Ecto neural progenitor cell (in vitro differentiated cells): Measurements from ENCODE around the gene UNC13A.

Experiments
- DNase-seq: peaks from one replicate; pipeline ENCODE4 v3.0.0-alpha.2; 2018; ENCODE audit warnings: low spot score

The UNC13A gene

DNA sequence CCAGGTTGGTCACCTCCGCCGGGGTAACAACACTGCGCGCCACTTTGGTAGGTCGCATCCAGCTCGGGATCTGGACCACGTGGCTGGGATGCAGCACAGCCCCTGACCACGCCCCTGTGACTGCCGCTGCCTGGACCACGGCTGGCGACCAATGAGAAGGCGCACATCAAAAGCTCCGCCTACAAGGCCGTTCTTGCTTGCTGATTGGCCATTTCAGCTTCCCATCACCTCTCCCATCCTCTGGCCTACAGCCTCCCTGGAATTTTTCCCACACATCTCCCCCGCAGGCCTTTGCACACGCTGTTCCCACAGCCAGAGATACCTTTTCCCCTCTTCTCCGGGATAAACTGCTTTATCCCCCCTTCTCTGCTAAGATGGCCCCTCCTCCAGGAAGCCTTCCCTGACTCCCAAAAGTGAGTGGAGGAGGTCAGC is 18.6 kb upstream of the UNC13A start:
- peak; percentile 87 for DNase-seq

DNA sequence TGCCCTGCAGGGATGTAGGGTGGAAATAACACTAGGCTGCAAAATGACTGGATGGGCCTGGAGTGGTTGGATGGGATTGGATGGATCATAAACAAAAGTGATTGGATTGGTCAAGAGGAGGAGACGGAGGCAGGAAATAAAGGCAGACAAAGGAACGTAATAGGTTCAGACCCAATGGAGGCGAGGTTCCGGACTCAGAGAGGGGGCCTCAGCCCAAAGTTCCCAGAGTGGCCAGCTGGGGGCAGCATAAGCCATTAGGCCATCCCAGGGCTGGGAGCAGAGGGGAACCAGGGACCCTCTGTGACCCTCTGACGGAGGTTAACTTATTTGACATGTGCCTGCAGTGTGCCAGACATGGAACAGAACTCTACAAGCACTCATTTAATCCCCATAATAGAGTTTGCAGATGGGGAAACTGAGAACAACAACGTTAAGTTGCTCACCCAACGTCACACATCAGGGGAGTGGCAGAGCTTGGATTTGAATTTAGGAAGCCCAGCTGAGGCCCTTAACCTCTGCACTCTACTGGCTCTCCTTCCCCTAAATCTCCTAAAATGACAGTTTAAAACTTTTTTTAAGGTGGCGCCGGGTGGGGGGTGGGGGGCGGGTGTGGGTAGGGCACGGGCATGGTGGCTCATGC is 15.8 kb upstream of the UNC13A start:
- DNase-seq: peak; percentile 74

DNA sequence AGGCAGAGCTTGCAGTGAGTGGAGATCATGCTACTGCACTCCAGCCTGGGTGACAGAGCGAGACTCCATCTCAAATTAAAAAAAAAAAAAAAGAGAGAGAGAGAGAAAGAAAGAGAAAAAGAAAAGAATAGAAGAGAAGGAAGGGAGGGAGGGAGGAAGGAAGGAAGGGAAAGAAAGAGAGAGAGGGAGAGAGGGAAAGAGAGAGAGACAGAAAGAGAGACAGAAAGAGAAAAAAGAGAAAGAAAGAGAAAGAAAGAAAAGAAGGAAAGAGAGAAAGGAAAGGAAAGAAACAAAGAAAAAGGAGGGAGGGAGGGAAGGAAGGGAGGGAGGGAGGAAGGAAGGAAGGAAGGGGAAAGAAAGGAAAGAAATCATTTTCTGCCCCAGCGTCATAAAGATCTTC is 7.0 kb upstream of the UNC13A start:
- no peak for DNase-seq

DNA sequence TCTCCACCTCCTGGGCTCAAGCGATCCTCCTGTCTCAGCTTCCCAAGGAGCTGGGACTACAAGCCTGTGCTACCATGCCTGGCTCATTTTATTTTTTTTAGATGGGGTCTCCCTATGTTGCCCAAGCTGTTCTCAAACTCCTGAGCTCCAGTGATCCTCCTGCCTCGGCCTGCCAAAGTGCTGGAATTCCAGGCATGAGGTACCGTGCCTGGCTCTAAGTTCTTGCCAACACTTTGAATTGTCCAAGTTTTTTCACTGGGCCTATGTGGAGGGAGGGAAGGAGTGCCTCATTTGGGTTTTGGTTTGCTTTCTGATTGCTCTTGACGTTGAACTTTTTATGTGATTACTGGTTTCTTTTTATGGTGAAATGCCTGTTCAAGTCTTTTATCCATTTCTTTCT is 4.4 kb upstream of the UNC13A start:
- no peak for DNase-seq

GRCh38 chr19:17688853-17689595 is 870 bp upstream of the UNC13A start:
- no peak for DNase-seq

DNA sequence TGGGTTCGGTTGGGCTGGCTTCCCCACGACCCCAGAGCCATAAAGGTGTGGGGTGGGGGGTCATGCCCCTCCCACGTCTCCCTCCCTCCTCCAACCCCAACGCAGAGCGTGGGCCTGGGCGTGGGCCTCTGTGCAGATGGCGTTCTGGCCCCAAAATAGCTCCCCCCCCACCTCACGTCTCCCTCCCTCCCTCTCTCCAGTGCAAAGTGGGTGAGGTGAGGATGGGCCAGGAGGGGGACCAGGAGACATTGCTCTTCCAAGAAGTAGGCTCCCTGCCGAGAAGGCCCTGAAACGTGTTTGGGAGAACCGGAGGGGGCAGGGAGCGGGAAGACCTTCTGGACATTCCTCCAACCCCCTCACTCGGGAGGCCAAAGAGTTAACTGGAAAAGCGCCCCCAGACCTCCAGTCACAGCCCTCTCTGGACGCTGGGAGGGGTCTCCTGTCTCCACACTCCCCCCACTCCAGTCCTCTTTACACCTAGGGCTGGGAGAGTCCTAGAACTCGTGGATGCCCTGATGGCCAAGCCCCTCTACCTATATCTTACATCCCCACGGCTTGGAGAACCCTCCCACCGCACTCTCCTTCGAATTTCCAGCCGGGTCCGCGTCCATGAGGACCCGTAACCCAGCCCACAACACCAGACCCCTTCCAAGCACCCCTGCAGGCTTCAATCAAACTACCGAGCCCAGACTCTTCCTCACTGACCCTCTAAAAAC is 855 bp downstream of the UNC13A start:
- no peak for DNase-seq

- peak; percentile 70 for DNase-seq
These were observed 1.5 kb downstream of the UNC13A start for GRCh38 chr19:17686592-17687024.

DNA sequence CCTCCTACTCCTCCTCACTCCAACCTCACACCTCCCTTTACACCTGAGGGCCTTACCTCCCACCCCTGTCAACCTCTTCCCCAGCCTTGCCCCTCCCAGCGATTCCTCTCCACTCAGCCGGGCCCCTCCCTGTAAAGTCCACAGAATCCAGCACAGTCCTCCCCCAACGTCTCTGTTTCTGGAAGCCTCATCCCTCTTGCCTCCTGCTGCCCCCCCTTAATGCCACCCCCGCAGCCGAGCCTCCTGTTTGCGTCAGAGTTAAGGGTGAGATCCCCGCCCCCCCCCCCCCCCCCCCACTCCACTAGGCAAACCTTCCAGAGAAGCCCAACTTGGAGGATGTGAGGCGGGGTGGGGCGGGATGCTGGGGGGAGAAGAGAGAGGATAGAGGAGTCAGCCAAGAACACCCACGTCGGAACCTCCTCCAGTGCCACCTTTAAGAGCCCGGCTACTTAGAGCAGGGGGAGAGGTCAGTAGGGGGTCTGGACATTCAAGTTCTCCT is 2.1 kb downstream of the UNC13A start:
- no peak for DNase-seq

DNA sequence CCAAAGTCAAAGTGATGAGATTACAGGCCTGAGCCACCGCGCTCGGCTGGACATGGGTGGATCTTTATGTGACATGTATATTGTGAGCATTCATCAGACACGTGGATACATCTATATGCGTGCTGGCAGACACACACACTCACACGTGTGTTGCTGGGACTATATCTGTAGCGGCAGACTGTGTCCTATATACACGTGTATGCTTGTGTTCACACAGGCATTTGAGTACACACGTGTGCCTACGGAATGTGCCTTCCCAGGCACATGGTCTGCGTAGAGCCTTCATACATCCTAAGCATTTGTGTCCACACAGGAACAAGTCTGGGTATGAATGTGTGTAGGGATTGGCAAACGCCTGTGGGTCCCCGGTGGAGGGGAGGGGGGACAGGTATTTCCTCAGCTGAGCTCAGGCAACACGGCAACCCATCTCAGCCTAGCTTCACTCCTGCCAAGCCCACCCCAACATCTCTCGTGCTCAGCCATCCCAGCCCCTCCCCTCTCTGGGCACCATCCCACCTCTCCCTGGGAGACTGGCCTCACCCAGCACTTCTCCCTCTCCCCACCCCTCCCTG is 2.6 kb downstream of the UNC13A start:
- DNase-seq: no peak

DNA sequence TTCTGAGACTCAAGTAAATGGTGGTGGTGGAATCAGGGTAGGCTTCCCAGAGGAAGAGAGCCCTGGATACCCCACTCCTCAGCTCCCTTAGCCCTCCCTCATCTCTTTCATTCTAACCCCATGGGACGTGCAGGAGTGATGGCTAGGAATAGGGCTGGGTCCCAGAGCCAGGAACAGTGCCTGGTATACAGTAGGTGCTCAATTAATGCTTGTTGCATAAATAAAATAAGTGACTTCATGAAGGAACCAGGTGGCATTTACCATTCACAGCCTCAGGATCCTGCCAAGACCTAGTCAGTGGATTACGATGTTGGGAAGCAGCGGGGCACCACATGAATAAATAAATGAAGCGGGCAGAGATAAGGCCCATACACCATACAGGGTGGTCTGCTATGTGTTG is 3.9 kb downstream of the UNC13A start:
- DNase-seq: no peak

DNA sequence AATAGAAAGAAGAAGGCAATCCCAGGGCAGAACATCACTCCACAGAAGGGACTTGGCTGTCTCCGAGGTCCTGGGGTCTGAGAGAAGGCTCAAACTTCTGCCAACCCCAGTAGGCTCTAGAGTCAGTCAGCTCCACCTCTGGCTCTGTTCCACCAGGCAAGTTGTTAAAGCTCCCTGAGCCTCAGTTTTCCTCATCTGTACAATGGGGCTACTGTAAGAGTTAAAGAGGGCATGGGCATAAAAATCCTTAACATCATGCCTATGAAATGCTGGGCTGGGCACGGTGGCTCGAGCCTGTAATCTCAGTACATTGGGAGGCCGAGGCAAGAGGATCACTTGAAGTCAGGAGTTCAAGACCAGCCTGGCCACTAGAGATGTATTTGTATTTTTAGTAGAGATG is 5.1 kb downstream of the UNC13A start:
- no peak for DNase-seq

DNA sequence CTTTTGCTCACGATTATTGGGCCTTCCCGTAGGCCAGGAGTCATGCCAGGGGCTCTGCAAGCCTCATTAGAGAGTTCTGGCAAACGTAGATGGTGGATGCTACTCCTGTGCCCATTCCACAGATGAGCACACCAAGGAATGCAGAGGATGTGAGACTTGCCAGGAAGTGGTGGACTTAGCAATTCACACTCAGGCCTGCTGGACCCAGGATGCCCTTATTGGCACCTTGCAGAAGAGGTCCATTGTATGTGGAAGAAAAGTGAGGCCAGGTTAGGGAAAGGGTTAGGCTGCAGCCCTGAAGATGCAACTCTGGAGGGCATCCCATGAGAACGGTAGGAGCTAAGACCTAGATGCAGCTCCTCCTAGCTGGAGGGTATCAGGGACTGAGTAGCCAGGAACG is 5.9 kb downstream of the UNC13A start:
- DNase-seq: no peak

GRCh38 chr19:17681505-17682125 is 6.5 kb downstream of the UNC13A start:
- DNase-seq: peak; percentile 79

- peak; percentile 65 for DNase-seq
These were observed 7.9 kb downstream of the UNC13A start for GRCh38 chr19:17680230-17680722.

GRCh38 chr19:17679526-17680229 is 8.5 kb downstream of the UNC13A start:
- no peak for DNase-seq

DNA sequence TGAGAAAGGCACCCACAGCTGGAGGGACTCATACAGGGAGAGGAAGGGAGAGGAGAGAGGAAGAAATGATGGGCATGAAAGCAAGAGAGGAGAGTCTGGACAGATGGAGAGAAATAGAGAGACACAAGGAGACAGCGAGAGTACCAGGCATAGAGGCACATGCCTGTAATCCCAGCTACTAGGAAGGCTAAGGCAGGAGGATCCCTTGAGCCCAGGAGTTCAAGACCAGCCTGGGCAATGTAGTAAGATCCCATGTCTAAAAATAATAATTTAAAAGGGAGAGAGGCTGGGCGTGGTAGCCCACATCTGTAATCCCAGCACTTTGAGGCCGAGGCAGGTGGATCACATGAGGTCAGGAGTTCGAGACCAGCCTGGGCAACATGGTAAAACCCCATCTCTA is 9.3 kb downstream of the UNC13A start:
- DNase-seq: no peak

GRCh38 chr19:17677002-17677401 is 11.2 kb downstream of the UNC13A start:
- no peak for DNase-seq

GRCh38 chr19:17676295-17676694 is 11.9 kb downstream of the UNC13A start:
- no peak for DNase-seq

GRCh38 chr19:17673937-17674799 is 14.0 kb downstream of the UNC13A start:
- DNase-seq: no peak

DNA sequence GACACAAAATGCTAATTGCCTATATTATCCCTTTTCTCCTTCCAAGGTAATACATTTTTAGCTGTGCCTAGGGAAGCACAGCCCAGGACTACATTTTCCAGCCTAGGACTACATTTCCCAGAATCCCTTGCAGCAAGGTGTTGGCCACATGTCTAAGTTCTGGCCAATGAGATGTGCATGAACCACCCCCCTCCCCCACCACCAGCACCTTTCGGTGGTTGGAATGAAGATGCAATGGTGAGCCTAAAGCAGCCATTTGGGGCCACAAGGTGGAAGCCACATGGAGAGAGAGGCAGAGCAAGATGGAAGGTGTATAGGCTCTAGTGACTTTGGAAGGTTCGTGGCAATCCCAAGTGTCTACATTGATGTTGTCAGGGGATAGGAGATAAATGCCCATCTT is 16.2 kb downstream of the UNC13A start:
- DNase-seq: no peak
